HepG2 (cell line): Measurements from ENCODE around the gene PBX1. TPM values are rescaled to one million over a fixed set of nuclear protein-coding genes. Genes with fewer than 3 reads are reported as not detected.

Source experiments
- ATAC-seq: fragments of 200-7000 bp; cut with Tn5 transposase; 3 replicates; pipeline ENCODE4 v1.9.1; 2020; ENCODE audit warnings: mild to moderate bottlenecking, moderate library complexity
- BruUV-seq: library from RNA; stranded (reverse); fragments of 400-500 nt; replicated peaks from 2 replicates; lab custom pipeline; 2021; lab: Mats Ljungman, UMichigan
- CTCF ChIA-PET: fragments of 300-600 bp; formaldehyde crosslinking; extraction: SDS; loops from one replicate; lab custom pipeline; 2021; ENCODE audit warnings: low total read pairs, inconsistent platforms, low intra/inter-chr PET ratio; lab: Yijun Ruan, JAX
- POLR2A ChIA-PET: fragments of 350-600 bp; sonication (Branson Sonifier 250); formaldehyde crosslinking; loops from one replicate; lab custom pipeline; 2020; ENCODE audit warnings: antibody characterized with exemption, inconsistent platforms; lab: Yijun Ruan, JAX
- DNase-seq: peaks from one replicate; pipeline ENCODE4 v3.0.0-alpha.2; 2015; ENCODE audit warnings: low spot score
- FAIRE-seq: peaks from 3 replicates; lab custom pipeline; 2011; peaks lifted over from hg19 to GRCh38; lab: Jason Lieb, UNC
- H2AFZ ChIP-seq: one replicate; pipeline ENCODE4 v1.6.1; 2011; ENCODE audit warnings: low read length, inconsistent platforms
- H3K27ac ChIP-seq: fragments of 300-600 bp; 3 replicates; pipeline ENCODE4 v1.8.0; 2011; ENCODE audit warnings: mixed run types, mild to moderate bottlenecking, mixed read lengths, low read length, inconsistent platforms; ENCODE audit not compliant: insufficient read depth; ENCODE audit errors: extremely low read length
- H3K27me3 ChIP-seq, 2 experiments: fragments of 200-600 bp in 1 of 2; 2 replicates in 1 of 2; 3 replicates in 1 of 2; pipeline versions ENCODE4 v1.6.0 to v1.8.0; 2011; ENCODE audit warnings: low read length in 2 of 2, mild to moderate bottlenecking in 2 of 2, moderate library complexity in 2 of 2, inconsistent platforms in 1 of 2; ENCODE audit not compliant: insufficient read depth in 2 of 2, control insufficient read depth in 1 of 2
- H3K36me3 ChIP-seq, 2 experiments: fragments of 200-600 bp in 1 of 2; replicated peaks in 1 of 2; 2 replicates in 1 of 2; 3 replicates in 1 of 2; pipeline versions ENCODE4 v1.5.1 to v1.8.0; 2011; ENCODE audit warnings: low read length in 2 of 2, inconsistent platforms in 1 of 2; ENCODE audit not compliant: insufficient read depth in 2 of 2, control insufficient read depth in 1 of 2
- H3K4me1 ChIP-seq: 2 replicates; pipeline ENCODE4 v1.5.1; 2012; ENCODE audit warnings: low read length, inconsistent platforms; ENCODE audit not compliant: insufficient read depth
- H3K4me2 ChIP-seq: 2 replicates; pipeline ENCODE4 v1.6.0; 2011; ENCODE audit warnings: low read depth, low read length, inconsistent platforms
- H3K4me3 ChIP-seq, 3 experiments: fragments of 200-600 bp in 1 of 3; sonication (generic), shearing (Covaris generic) in 1 of 3; replicated peaks in 1 of 3; 2 replicates each; pipeline ENCODE4 v1.5.1; 2011 to 2016; ENCODE audit warnings: low read length in 3 of 3, inconsistent platforms in 2 of 3, low read depth in 2 of 3, mild to moderate bottlenecking in 2 of 3, control low read depth in 1 of 3, mixed read lengths in 1 of 3; ENCODE audit not compliant: insufficient read depth in 1 of 3
- H3K79me2 ChIP-seq: one replicate; pipeline ENCODE4 v1.6.1; 2011; ENCODE audit warnings: low read length, inconsistent platforms; ENCODE audit not compliant: insufficient read depth
- H3K9ac ChIP-seq: 2 replicates; pipeline ENCODE4 v1.6.0; 2011; ENCODE audit warnings: mild to moderate bottlenecking, low read depth, low read length, inconsistent platforms; ENCODE audit not compliant: insufficient read depth
- H3K9me3 ChIP-seq: 2 replicates; pipeline ENCODE4 v1.5.1; 2012; ENCODE audit warnings: mild to moderate bottlenecking, low read length
- H4K20me1 ChIP-seq: 2 replicates; pipeline ENCODE4 v1.6.0; 2011; ENCODE audit warnings: inconsistent platforms, mild to moderate bottlenecking, low read length, moderate library complexity; ENCODE audit not compliant: insufficient read depth
- DZIP1 ChIP-seq: sonication (generic); formaldehyde crosslinking; IDR thresholded peaks from 2 replicates; pipeline ENCODE4 v1.5.0; 2020; ENCODE audit warnings: mild to moderate bottlenecking, missing genetic modification reagents
- MIXL1 ChIP-seq: IDR thresholded peaks from 2 replicates; pipeline ENCODE4 v1.6.1; 2016
- MNT ChIP-seq: fragments of 450-650 bp; IDR thresholded peaks from 2 replicates; pipeline ENCODE4 v1.6.1; 2016
- PHB2 ChIP-seq: fragments of 450-650 bp; IDR thresholded peaks from 2 replicates; pipeline ENCODE4 v1.6.1; 2018; ENCODE audit not compliant: partially characterized antibody
- RARG ChIP-seq: sonication (generic); formaldehyde crosslinking; IDR thresholded peaks from 2 replicates; pipeline ENCODE4 v1.4.0; 2020; ENCODE audit warnings: low read depth, mild to moderate bottlenecking, missing genetic modification reagents
- SKI ChIP-seq: fragments of 450-650 bp; IDR thresholded peaks from one replicate; pipeline ENCODE4 v1.6.1; 2018; ENCODE audit warnings: mild to moderate bottlenecking; ENCODE audit not compliant: partially characterized antibody
- ZFAT ChIP-seq: sonication (generic); formaldehyde crosslinking; conservative IDR thresholded peaks from 2 replicates; pipeline ENCODE4 v1.8.1; 2023; ENCODE audit warnings: missing genetic modification reagents, inconsistent platforms
- ZFX ChIP-seq: sonication (generic); formaldehyde crosslinking; IDR thresholded peaks from 2 replicates; pipeline ENCODE4 v1.4.0; 2020; ENCODE audit warnings: mild to moderate bottlenecking, low read depth, missing genetic modification reagents, moderate library complexity
- ZNF17 ChIP-seq: sonication (generic); formaldehyde crosslinking; IDR thresholded peaks from 2 replicates; pipeline ENCODE4 v1.5.0; 2020; ENCODE audit warnings: mild to moderate bottlenecking, missing genetic modification reagents
- ZSCAN9 ChIP-seq: IDR thresholded peaks from 2 replicates; pipeline ENCODE4 v1.6.1; 2016; ENCODE audit warnings: borderline replicate concordance
- ZUFSP ChIP-seq: sonication (generic); formaldehyde crosslinking; IDR thresholded peaks from 2 replicates; pipeline ENCODE4 v1.9.0; 2021; ENCODE audit warnings: missing genetic modification reagents, mild to moderate bottlenecking, borderline replicate concordance
- WGBS: methylation state at CpG from one replicate; pipeline ENCODE4 v1.1.6; 2017; ENCODE audit warnings: low lambda C conversion rate; 5-methylcytosine and 5-hydroxymethylcytosine counted together
- in situ Hi-C: cut with HindIII; loops from 2 replicates; pipeline ENCODE4 v1.10.0; 2017; ENCODE audit warnings: low pct_unique_long_range_greater_than_20kb; ENCODE audit not compliant: extremely low pct_ligation_motif_present
- intact Hi-C: fragments of 100-400 bp; cut with micrococcal nuclease; formaldehyde crosslinking; loops from one replicate; pipeline ENCODE4 v1.10.0; 2022; ENCODE audit not compliant: unreplicated experiment
- polyA plus RNA-seq, 8 experiments: library from polyadenylated mRNA; depleted of rRNA in 3 of 8; stranded (reverse) in 7 of 8; unstranded in 1 of 8; fragments of >200 nt; fragmentation: Illumina TruSeq in 4 of 8; extraction: Trizol in 4 of 8; gene quantifications; 2 replicates each; pipeline versions ENCODE4 v1.2.1 to v1.2.3, GENCODE V29; 2011 to 2016; ENCODE audit warnings: low read depth in 4 of 8, missing spikeins in 1 of 8, mixed read lengths in 1 of 8; ENCODE audit not compliant: insufficient read depth in 1 of 8
- total RNA-seq, 5 experiments: library from RNA; depleted of rRNA; stranded (reverse); fragments of >200 nt; fragmentation: Illumina TruSeq; extraction: Trizol; gene quantifications; 2 replicates each; pipeline ENCODE4 v1.2.3, GENCODE V29; 2016; ENCODE audit warnings: low read depth in 1 of 5
- TF ChIP-seq, protein P1 (sequence below): sonication (generic); formaldehyde crosslinking; IDR thresholded peaks from 2 replicates; pipeline ENCODE4 v1.8.1; 2023; ENCODE audit warnings: mild to moderate bottlenecking, moderate library complexity, missing genetic modification reagents

The PBX1 gene
- total and polyA plus RNA-seq, 2 of the 13 experiments (the other 11 are each of a cell fraction or from before 2014, with no cell fraction given) = 0.24 TPM; not detected in 1

- in situ Hi-C loops (no loop called here), intact Hi-C loops (no loop called here)
- Histone ChIP-seq H2AFZ (no peak overlapping the region), H3K27me3 (no peaks in the 10 kb centered on the region), H3K27ac (no peak overlapping the region), H3K4me1 (no peaks in the 10 kb centered on the region), H3K4me3 (no peak overlapping the region), H4K20me1 (no peaks in the 10 kb centered on the region), H3K9ac (no peak overlapping the region), H3K36me3 (no peaks in the 10 kb centered on the region), H3K79me2 (no peaks in the 10 kb centered on the region), H3K9me3 (no peaks in the 10 kb centered on the region), H3K4me2 (no peak overlapping the region)
- WGBS = 60% methylated on average over 1 of the region's 1 CpG
- POLR2A ChIA-PET = no interaction called here
- no peak for DNase-seq
- no peak for FAIRE-seq
- CTCF ChIA-PET = no interaction called here
- no TSS peak for BruUV-seq
- no peak for ATAC-seq
- TF ChIP-seq MIXL1 (CRISPR knock-in tag) = no peak
- TF ChIP-seq ZUFSP (CRISPR knock-in tag) = no peak
- no peak for TF ChIP-seq PHB2
- TF ChIP-seq ZFX (CRISPR knock-in tag) = no peak
- TF ChIP-seq DZIP1 (CRISPR knock-in tag) = no peak
- TF ChIP-seq SKI = no peak
- TF ChIP-seq MNT = no peak
- no peak for TF ChIP-seq ZNF17
- no peak for TF ChIP-seq ZFAT (CRISPR knock-in tag)
- TF ChIP-seq, protein P1, sequence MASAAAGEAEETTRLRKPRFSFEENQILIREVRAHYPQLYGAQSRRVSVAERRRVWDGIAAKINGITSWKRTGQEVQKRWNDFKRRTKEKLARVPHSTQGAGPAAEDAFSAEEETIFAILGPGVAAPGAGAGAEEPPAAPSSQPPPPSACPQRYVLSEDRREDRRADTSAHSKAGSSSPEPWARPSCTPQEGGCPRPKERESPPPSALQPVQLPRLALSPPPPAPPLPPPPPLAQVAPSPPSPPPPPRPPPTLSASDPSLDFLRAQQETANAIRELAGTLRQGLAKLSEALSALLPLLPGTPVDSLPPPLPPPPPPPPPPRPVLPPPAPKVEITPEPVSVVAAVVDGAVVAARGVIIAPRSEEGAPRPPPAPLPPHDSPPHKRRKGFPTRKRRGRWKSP (CRISPR knock-in tag) = no peak
- no peak for TF ChIP-seq RARG (CRISPR knock-in tag)
- no peak for TF ChIP-seq ZSCAN9 (CRISPR knock-in tag)
Observed at GRCh38 chr1:164813776-164814175, 254.8 kb downstream of the PBX1 start.
